ENCODE results near the gene CNTN4.
"Not testable (repeated sequence)": the region's sequence is repeated elsewhere in the genome, so short reads cannot be mapped to it uniquely, and the experiment has no call there.

Gene CNTN4

DNA sequence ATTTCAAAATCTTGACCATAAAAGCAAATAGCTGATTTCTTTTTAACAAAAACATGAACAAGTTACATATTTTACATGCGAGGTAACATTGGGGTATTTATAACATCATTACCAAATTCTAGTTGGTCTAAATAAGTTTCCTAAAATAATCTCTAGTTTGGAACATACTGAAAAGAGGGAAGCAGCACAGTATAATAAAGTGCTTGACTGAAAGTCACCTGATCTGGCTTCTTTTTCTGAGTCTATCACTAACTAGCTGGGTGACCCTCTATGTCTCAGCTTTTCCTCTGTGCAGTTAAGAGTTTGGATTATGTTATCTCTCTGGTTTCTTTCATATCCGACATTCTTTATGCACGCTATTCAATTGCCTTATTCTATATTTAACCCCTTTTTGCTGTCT is 19.8 kb upstream of the CNTN4 start:
- no peak overlapping the region for H3K4me3 ChIP-seq (ENCODE audit: low read length)
- no peaks in the 10 kb centered on the region for H3K27me3 ChIP-seq (replicated peaks; ENCODE audit: insufficient read depth, low read length)
- no peaks in the 10 kb centered on the region for H3K36me3 ChIP-seq (replicated peaks; ENCODE audit: insufficient read depth, low read length)
- no peaks in the 10 kb centered on the region; the same call in 1 of the 2 replicates for H3F3A ChIP-seq (ENCODE audit: insufficient read depth, low read length)
- no peak overlapping the region for H3K9ac ChIP-seq (ENCODE audit: low read length)
- H3K9me2 ChIP-seq (replicated peaks; ENCODE audit: insufficient read depth, low read length), result no peaks in the 10 kb centered on the region
- no peaks in the 10 kb centered on the region for H3K9me3 ChIP-seq (replicated peaks; ENCODE audit: insufficient read depth, low read length)
- peak overlapping the region; percentile 43; the same call in 1 of the 2 replicates for H3K4me2 ChIP-seq (ENCODE audit: low read depth, low read length)
- no peaks in the 10 kb centered on the region for H3K79me2 ChIP-seq (ENCODE audit: low read length)
- H2AFZ ChIP-seq (ENCODE audit: low read length), result no peak overlapping the region
- H3K4me1 ChIP-seq (ENCODE audit: low read length), result peaks cover 14% of the 10 kb centered on the region; the same call in 1 of the 2 replicates
- TF ChIP-seq, protein P1, sequence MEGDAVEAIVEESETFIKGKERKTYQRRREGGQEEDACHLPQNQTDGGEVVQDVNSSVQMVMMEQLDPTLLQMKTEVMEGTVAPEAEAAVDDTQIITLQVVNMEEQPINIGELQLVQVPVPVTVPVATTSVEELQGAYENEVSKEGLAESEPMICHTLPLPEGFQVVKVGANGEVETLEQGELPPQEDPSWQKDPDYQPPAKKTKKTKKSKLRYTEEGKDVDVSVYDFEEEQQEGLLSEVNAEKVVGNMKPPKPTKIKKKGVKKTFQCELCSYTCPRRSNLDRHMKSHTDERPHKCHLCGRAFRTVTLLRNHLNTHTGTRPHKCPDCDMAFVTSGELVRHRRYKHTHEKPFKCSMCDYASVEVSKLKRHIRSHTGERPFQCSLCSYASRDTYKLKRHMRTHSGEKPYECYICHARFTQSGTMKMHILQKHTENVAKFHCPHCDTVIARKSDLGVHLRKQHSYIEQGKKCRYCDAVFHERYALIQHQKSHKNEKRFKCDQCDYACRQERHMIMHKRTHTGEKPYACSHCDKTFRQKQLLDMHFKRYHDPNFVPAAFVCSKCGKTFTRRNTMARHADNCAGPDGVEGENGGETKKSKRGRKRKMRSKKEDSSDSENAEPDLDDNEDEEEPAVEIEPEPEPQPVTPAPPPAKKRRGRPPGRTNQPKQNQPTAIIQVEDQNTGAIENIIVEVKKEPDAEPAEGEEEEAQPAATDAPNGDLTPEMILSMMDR (IDR thresholded peaks at IDR 0.05; ENCODE audit: low read length), result no peak
- TF ChIP-seq EZH2phosphoT487 (IDR thresholded peaks at IDR 0.05; ENCODE audit: low read length) (no peak), EZH2 (optimal IDR thresholded peaks at IDR 0.05; ENCODE audit: low read depth, low read length) (no peak)
- H3K27ac ChIP-seq (ENCODE audit: low read length), result no peak overlapping the region
- no peaks in the 10 kb centered on the region for H4K20me1 ChIP-seq (ENCODE audit: insufficient read depth, low read length)
- no peak for DNase-seq

DNA sequence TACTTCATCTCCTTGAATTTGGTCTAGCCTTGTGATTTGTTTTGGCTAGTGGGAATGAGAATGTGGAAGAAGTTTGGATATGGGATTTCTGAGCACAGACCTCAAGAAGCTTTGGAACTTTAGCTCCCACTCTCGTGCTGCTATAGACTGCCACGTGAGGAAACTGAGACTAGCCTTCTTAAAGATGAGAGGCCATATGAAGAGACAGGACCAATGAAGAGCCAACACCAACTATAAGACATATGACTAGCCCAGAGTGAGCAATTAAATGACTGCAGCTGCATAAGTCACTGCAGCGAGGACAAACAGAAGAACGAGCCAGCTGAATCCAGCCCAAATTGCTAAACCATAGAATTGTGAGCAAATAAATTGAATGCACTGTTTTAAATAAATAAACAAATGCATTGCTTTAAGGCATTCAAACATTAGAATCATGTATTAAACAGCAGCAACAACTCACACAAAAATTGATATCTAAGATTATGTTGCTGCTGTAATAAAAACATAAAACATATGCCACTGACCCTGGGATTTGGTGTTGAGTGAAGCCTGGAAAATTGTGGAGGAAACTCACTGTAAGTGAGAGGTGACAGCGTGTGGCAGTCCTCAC is 15.7 kb upstream of the CNTN4 start:
- Histone ChIP-seq H3K4me1 (ENCODE audit: low read length) (peaks cover 11% of the 10 kb centered on the region; the same call in 1 of the 2 replicates), H3K79me2 (ENCODE audit: low read length) (no peaks in the 10 kb centered on the region), H3K27ac (ENCODE audit: low read length) (no peak overlapping the region), H3K27me3 (replicated peaks; ENCODE audit: insufficient read depth, low read length) (no peaks in the 10 kb centered on the region), H3K9ac (ENCODE audit: low read length) (no peak overlapping the region), H3K4me3 (ENCODE audit: low read length) (no peak overlapping the region), H2AFZ (ENCODE audit: low read length) (no peak overlapping the region), H3K9me3 (replicated peaks; ENCODE audit: insufficient read depth, low read length) (no peaks in the 10 kb centered on the region), H3F3A (ENCODE audit: insufficient read depth, low read length) (no peaks in the 10 kb centered on the region; the same call in 1 of the 2 replicates), H3K9me2 (replicated peaks; ENCODE audit: insufficient read depth, low read length) (no peaks in the 10 kb centered on the region), H4K20me1 (ENCODE audit: insufficient read depth, low read length) (no peaks in the 10 kb centered on the region), H3K36me3 (replicated peaks; ENCODE audit: insufficient read depth, low read length) (no peaks in the 10 kb centered on the region), H3K4me2 (ENCODE audit: low read depth, low read length) (no peak overlapping the region)
- no peak for DNase-seq
- TF ChIP-seq, protein P1 (IDR thresholded peaks at IDR 0.05; ENCODE audit: low read length), result no peak
- TF ChIP-seq EZH2phosphoT487 (IDR thresholded peaks at IDR 0.05; ENCODE audit: low read length) (no peak), EZH2 (optimal IDR thresholded peaks at IDR 0.05; ENCODE audit: low read depth, low read length) (no peak)

DNA sequence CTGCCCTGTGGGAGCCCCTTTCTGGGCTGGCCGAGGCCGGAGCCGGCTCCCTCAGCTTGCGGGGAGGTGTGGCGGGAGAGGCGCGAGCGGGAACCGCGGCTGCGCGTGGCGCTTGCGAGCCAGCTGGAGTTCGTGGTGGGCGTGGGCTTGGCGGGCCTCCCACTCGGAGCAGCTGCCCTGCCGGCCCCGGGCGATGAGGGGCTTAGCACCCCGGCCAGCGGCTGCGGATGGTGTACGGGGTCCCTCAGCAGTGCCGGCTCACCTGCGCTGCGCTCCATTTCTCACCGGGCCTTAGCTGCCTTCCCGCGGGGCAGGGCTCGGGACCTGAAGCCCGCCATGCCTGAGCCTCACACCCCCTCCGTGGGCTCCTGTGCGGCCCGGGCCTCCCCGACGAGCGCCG is 15.1 kb upstream of the CNTN4 start:
- not testable (repeated sequence) for DNase-seq; H3K4me2 ChIP-seq (ENCODE audit: low read depth, low read length); H3K9me3 ChIP-seq (replicated peaks; ENCODE audit: insufficient read depth, low read length); H4K20me1 ChIP-seq (ENCODE audit: insufficient read depth, low read length); H3K27ac ChIP-seq (ENCODE audit: low read length); H3F3A ChIP-seq (ENCODE audit: insufficient read depth, low read length); H3K9me2 ChIP-seq (replicated peaks; ENCODE audit: insufficient read depth, low read length); H3K27me3 ChIP-seq (replicated peaks; ENCODE audit: insufficient read depth, low read length); H3K9ac ChIP-seq (ENCODE audit: low read length); H3K79me2 ChIP-seq (ENCODE audit: low read length); H3K4me1 ChIP-seq (ENCODE audit: low read length); H2AFZ ChIP-seq (ENCODE audit: low read length); H3K4me3 ChIP-seq (ENCODE audit: low read length); H3K36me3 ChIP-seq (replicated peaks; ENCODE audit: insufficient read depth, low read length)
